ENCODE data around the gene PAXIP1.
"Not testable (repeated sequence)": the region's sequence is repeated elsewhere in the genome, so short reads cannot be mapped to it uniquely, and the experiment has no call there.

Gene PAXIP1

GRCh38 chr7:154934353-154934952 lies 68.5 kb downstream of the PAXIP1 start:
- DNase-seq = not testable (repeated sequence)

GRCh38 chr7:154931906-154932305 lies 71.0 kb downstream of the PAXIP1 start:
- DNase-seq = no peak

GRCh38 chr7:154929006-154929726 lies 73.8 kb downstream of the PAXIP1 start:
- DNase-seq = no peak

DNA sequence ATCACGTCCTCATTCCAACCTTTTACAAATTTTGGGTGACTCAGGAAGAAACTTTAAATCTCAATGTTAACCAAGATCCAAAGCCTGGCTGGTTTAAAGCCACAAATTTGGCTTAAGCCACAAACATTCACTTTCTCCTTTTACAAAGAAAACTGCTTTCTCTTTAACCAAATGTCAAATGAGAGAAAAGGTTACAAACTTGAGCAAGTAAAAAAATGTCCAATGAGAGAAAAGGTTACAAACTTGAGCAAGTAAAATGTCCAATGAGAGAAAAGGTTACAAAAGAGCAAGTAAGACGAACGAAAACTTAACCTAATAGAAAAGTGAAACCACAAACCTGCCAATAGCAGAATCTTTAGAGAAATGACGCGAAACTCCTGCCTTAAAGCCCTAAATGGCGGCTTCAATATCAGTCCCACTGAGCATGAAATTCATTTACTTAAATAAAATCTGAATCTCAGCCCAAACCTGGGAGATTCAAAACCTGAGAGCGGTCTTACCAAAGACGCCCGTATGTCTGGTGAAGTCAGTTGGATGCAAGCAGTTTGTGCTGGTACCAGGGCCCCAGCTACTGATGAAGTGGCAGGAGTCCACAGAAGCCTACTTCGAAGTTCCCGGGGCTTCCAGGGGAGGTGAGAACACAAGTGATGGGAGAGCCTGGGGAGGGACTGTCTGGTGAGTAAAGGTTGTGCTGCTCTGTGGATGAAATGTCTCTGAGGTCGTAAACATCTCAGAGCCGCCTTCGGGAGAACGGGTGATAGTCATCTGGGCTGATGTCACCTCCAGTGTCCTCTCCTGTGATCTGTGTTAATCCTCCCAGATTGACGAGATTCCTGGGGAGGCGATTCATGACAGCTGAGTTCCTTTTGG lies 74.6 kb downstream of the PAXIP1 start:
- peak; percentile 20 to 67 for DNase-seq

DNA sequence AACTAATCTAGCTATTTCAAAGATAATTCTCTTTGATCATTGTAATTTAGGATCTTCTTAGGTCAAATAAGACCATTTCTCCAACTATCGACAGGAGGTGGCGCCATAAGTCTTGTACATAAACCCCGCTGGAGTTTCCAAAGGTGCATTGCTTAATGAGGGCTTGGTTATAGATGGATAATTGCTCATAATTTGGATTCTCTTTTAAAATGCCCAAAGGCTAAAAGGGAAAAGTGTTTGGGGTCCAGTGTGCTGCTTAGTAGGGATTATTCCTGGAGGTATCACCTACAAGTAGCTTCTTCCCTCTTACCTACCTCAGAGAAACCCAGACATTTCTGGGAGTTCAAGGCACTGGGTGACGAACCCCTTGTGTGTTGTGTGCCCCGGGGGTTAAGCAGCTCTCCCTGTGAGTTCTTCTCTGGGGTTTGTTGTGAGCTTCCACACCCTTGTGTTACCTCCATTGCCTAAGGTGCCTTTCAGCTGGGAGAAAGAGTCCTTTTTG lies 75.2 kb downstream of the PAXIP1 start:
- DNase-seq = peak; percentile 73 to 87

DNA sequence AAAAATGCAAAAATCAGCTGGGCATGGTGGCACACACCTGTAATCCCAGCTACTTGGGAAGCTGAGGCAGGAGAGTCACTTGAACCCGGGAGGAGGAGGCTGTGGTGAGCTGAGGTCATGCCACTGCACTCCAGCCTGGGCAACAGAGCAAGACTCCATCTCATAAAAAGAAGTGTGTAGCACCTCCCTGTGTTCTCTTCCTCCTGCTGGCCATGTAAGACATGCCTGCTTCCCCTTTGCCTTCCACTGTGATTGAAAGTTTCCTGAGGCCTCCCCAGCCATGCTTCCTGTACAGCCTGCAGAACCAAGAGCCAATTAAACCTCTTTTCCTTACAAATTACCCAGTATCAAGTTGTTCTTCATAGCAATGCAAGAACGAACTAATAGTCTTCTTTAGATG lies 80.5 kb downstream of the PAXIP1 start:
- not testable (repeated sequence) for DNase-seq

DNA sequence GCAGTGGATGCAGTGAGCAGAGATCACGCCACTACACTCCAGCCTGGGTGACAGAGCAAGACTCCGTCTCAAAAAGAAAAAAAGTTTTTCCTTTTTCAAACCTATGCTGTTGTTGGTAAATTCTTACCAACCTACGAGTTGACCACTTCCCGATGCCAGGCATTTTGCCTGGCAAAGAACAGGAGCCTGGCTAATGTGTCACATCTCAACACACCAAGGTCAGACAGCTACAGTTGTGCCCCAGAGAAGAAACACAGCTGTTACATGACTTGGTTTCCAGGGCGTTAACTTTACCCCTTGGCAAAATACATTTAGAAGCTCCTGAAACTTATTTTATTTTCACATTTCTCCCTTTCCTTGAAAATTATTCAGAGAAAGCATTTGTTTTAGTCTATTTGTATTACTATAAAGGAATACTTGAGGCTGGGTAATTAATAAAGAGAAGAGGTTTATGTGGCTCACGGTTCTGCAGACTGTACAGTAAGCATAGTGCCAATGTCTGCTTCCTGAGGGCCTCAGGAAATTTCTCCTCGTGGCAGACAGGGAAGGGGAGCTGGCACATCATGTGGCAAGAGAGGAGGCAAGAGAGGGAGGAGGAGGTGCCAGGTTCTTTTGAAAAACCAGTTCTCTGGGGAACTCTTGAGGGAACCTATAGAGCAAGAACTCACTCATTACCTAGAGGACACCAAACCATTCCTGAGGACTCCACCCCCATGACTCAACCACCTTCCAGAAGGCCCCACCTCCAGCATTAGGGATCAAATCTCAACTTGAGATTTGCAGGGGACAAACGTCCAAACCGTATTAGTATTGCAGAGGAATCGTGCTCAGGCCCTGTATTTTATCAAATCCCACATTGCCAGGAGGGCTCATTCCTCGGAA lies 83.3 kb downstream of the PAXIP1 start:
- DNase-seq = no peak

DNA sequence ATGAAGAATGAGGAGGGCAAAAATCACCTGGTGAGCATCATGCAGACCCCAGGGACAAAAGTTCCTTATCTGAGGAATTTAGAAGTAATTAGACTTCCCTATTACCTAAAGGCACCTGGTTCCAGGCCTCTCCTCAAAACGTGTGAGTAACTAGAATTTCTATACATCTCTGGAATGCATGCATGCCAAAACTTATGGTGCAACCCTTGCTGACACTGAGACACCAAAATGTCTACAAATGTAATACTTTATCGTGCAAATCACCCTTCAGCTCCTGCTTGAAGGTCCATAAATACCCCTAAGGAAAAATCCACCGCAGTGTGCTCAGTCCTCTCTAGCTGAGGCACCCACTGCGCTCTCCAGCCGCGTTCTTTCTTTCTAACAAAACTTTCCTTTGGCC lies 84.2 kb downstream of the PAXIP1 start:
- no peak for DNase-seq

GRCh38 chr7:154918266-154918665 lies 84.7 kb downstream of the PAXIP1 start:
- DNase-seq = no peak

GRCh38 chr7:154917808-154918160 lies 85.1 kb downstream of the PAXIP1 start:
- no peak for DNase-seq

DNA sequence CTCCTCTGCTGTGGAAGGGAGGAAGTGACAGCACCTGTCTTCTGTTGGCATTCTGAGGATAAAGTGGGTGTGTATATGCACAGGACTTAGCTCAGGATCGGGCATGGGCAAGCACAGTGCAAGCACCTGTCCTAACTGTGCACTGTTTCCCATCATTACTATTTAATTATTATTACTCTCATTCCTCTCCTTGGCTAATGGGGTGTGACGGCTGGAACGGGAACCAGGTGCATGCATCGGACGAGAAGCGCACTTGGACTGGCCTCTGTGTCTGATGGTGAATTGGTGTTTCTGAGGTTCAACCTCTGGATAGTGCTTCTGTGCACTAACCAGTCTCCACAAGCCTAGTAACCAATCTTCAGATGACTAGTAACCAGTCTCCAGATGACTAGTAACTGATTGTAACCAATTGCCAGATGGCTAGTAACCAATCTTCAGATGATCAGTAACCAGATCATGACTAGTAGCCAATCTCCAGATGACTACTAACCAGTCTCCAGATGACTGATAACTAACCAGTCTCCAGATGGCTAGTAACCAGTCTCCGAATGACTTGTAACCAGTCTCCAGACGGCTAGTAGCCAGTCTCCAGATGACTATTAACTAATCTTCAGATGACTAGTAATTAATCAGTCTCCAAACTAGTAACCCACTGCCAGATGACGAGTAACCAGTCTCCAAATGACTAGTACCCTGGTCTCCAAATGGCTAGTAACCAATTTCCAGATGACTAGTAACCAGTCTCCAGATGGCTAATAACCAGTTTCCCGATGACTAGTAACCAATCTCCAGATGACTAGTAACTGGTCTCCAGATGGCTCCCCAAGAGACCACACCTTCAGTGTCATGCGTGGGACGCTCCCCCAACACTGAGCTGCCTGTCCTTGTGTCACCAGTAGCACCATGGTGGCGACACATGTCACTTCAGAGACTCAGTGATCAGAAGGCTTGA lies 85.8 kb downstream of the PAXIP1 start:
- no peak for DNase-seq

- DNase-seq = no peak
Observed at GRCh38 chr7:154916381-154916780, 86.5 kb downstream of the PAXIP1 start.

DNA sequence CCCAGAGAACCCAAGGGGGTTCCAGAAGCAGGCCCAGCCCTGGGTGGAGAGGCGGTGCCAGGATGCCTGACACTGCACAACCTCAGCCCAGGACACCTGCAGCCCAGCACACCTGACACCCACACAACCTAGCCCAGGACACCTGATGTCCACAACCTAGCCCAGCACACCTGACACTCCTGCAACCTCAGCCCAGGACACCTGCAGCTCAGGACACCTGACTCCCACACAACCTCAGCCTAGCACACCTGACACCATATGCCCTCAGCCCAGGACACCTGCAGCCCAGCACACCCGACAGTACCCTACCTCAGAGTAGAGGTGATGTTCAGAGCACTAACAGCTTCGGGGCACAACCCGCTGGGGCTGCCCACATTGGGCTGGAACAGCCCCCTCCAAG lies 87.3 kb downstream of the PAXIP1 start:
- no peak for DNase-seq

DNA sequence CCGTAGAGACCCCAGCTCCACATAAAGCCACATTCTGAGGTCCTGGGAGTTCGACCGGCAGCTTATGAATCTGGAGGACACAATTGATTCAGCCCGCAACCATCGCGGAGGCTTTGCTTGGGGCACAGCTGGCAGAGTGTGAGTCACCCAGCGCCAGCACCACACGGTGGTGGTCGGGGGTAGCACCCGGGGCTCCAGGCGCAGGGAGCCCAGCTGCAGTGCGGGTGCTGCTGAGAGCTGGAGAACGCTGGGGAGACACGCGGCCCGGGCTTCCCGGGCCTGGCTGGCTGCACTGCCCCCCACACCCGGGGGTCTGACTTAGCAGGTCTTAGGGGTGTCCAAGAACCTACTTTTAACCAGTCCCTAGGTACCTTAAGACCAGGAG lies 87.9 kb downstream of the PAXIP1 start:
- no peak for DNase-seq

DNA sequence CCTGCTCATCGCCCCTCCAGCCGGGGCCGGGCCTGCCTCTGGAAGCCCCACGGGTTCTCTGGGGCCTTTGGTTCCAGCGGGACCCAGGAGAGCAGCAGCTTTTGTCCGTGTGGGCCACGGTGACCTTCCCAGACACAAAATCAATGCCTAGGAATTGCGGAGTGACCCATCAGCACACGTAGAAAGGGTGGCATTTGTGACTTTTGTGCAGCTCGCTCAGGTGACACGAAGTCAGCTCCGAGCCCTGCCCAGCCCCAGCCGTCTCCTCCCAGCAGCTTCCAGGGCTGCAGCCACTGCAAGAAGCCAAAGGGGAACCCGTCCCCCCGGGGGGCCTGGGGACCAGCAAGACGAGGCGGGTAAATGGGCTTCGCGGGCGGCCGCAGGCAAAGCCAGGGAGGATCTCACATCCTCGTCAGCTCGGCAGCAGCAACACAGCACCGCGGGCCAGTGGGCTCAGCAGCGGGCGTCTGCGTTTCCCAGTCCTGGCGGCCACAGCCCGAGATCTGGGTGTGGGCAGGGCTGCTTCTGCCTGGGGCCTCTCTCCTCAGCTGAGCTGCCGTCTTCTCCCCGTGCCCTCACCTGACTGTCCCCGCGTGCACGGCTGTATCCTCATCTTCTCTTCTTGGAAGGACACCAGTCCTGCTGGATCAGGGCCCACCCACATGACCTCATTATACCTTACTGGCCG lies 88.5 kb downstream of the PAXIP1 start:
- DNase-seq = no peak

DNA sequence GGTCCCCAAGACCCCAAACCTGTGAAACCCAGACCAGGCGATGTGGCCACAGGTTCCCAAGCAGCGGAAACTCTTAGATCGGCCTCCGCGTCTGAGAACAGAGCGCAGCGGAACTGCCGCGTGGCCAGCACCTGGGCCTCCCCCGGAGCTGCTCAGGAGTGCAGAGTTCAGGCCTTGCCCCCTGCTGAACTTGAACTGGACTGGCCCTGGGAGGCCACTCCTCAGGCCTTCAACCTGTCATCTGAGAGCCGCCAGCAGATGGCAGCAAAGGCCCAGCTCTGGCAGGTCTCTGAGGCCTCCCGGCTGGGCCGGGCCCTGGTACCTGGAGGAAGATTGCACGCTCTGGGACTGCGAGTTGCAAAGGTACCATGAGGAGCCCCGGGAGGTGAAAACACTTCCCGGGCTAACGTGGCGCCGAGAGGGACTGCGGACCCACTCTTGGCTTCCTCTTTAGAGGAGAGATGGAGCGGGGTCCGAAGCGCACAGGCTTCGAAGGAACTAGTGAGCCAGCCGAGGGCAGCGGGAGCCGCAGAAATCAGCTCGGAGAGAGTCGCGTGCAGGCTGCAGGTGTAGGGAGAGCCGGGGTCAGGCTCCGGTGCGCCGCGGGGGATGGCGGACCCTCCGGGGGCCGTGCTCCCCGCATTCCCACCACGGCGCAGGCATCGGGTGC lies 89.2 kb downstream of the PAXIP1 start:
- peak; percentile 56 to 85 for DNase-seq

GRCh38 chr7:154912871-154913637 lies 89.9 kb downstream of the PAXIP1 start:
- DNase-seq = peak in 1 of 2 donors; percentile 74

DNA sequence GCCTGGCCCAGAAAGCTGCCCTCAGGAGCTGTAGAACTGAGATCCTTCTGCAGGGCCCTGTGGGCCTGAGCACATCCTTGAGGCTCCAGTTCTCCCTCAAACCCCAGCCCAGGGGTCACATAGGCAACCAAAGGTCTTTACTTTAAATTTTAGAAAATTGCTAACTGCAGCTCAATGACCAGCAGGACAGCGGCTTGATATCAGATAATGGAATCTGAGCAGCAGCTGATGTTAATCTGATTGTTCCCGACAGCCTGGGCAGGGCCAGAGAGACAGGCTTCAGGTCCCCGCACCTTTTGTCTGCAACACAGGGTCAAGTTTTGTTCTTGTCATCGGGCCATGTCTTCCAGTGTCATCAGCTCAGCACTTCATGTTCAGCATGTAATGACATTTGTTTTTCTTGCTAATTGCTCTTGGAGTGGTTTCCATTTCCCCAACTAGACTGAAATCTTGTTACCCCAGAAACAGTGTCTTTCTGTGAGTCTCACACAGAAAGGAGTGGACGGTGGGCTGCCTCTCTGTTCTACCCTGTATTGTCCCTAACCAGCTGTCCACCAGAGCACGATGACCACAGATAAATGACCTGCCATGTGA lies 91.0 kb downstream of the PAXIP1 start:
- DNase-seq = no peak

DNA sequence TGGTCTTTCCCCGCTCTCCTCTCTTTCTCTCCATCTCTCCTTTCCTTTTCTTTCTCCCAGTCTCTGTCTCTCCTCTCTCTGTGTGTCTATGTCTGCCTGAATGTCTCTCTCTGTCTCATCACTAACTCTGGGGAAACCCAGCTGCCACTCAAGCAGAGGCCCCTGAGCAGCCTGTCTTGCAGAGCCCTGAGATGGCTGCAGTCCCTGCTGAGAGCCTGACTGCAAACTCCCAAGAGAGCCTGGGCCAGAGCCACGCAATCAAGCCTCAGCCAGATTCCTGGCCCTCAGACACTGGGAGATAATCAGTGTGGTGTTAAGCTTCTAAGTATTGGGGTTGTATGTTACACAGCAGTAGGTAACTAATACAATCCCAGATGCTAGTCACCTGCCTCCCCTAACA lies 91.5 kb downstream of the PAXIP1 start:
- no peak for DNase-seq
